Stimulated activated CD4-positive, alpha-beta T cell treated with anti-CD3 and anti-CD28 coated beads, TNF-alpha, amount 100 ng/mL, for 4 hours (primary cell): ENCODE measurements around the gene ABCD4.

Source experiments
- DNase-seq, 3 experiments: peaks; one replicate each; pipeline ENCODE4 v3.0.0-alpha.2; 2020; ENCODE audit warnings: low read depth in 3 of 3

The ABCD4 gene

GRCh38 chr14:74259513-74259912, 43.2 kb downstream of the ABCD4 start:
- no peak for DNase-seq

GRCh38 chr14:74258764-74259035, 44.0 kb downstream of the ABCD4 start:
- no peak for DNase-seq

GRCh38 chr14:74257941-74258763, 44.6 kb downstream of the ABCD4 start:
- DNase-seq = no peak

- peak; percentile 29 to 47 (median 34) for DNase-seq
Observed at GRCh38 chr14:74257078-74257940, 45.4 kb downstream of the ABCD4 start.

GRCh38 chr14:74255281-74255680, 47.5 kb downstream of the ABCD4 start:
- no peak for DNase-seq

GRCh38 chr14:74249433-74250375, 53.0 kb downstream of the ABCD4 start:
- no peak for DNase-seq

GRCh38 chr14:74248017-74248416, 54.7 kb downstream of the ABCD4 start:
- DNase-seq = no peak

- no peak for DNase-seq
Observed at GRCh38 chr14:74246542-74246941, 56.2 kb downstream of the ABCD4 start.

GRCh38 chr14:74245292-74245691, 57.4 kb downstream of the ABCD4 start:
- no peak for DNase-seq

- no peak for DNase-seq
Observed at GRCh38 chr14:74244115-74244514, 58.6 kb downstream of the ABCD4 start.

GRCh38 chr14:74243051-74243450, 59.7 kb downstream of the ABCD4 start:
- DNase-seq = no peak

GRCh38 chr14:74242780-74243042, 60.0 kb downstream of the ABCD4 start:
- DNase-seq = no peak

- DNase-seq = no peak
Observed at GRCh38 chr14:74242021-74242779, 60.5 kb downstream of the ABCD4 start.

- no peak for DNase-seq
Observed at GRCh38 chr14:74241652-74242017, 61.1 kb downstream of the ABCD4 start.

- DNase-seq = no peak
Observed at GRCh38 chr14:74240794-74241651, 61.7 kb downstream of the ABCD4 start.

GRCh38 chr14:74239848-74240793, 62.6 kb downstream of the ABCD4 start:
- DNase-seq = no peak

GRCh38 chr14:74238974-74239847, 63.5 kb downstream of the ABCD4 start, which contains the start of gene VSX2:
Gene VSX2 (plus strand): TSS chr14:74239449. CDS start chr14:74239562, 113 bp downstream.
- DNase-seq = no peak

- no peak for DNase-seq
Observed at GRCh38 chr14:74237441-74237840, 65.3 kb downstream of the ABCD4 start.
